Measurements from ENCODE around the gene ACOT13.
A peak's percentile ranks its signal among the peaks of the same experiment; 100 is the strongest.
"Not testable (repeated sequence)": the region's sequence is repeated elsewhere in the genome, so short reads cannot be mapped to it uniquely, and the experiment has no call there.

ACOT13 gene

DNA sequence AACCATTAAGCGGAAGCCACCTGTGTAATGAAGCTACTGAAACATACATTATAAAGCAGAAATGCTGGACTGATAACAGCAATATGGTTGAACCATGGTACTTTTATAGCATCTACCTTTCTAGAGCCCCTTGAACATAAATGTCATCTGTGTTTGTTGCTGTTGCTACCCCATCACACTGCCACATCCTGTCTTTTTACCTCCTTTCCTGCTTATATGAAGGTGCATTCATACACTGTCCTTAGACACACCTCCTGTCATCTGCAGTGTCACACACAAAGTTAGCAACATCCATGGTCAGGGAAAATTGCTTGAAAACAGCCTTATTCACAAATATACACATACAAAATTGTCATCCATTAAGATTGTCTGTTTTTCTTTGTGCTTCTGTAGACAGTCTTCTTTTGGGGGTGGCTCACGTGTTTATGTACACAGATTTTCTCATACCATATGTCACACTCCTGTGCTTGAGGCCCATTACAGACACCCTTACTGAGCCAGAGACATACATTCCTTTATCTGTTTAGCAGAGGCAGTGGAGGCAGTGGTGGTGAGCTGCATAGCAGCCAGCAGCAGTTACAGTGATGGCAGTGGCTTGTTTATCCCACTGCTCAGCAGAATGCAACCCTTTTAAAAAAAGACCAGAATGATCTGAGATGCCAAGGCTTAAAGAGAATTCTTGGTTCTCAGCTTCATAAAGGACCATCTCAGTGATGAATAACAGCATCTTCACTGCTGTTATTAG, 26.1 kb downstream of the ACOT13 start:
- DNase-seq (ENCODE audit: low spot score): no peak

DNA sequence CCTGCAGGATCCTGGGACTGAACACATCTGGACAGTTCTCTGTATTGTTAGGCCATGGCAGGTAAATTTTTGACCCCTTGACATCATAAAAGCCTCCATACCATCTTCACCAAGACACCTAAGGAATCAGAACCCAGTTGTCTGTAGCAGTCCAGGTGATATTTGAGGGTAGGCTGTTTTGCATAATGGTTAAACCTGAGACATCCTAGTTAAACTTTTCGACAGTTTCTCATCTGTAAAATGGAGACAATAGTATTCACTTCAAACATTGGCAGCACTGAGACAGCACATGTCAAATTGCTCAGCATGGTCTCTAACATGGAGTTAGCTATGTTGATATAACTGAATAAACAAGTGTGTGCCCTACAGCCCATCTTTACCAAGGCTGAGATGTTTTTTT, 27.3 kb downstream of the ACOT13 start:
- no peak for DNase-seq (ENCODE audit: low spot score)

DNA sequence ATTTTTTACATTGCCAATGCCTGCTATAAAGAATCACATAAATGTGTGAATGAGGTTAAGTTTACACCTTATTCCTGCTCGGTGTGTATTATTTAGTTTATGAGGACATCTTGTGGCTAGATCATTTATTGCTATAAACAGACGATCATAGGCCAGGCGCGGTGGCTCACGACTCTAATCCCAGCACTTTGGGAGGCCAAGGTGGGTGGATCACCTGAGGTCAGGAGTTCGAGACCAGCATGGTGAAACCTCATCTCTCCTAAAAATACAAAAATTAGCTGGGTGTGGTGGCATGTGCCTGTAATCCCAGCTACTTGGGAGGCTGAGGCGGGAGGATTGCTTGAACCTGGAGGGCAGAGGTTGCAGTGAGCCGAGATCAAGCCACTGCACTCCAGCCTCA, 28.8 kb downstream of the ACOT13 start:
- DNase-seq (ENCODE audit: low spot score): peak; percentile 73

DNA sequence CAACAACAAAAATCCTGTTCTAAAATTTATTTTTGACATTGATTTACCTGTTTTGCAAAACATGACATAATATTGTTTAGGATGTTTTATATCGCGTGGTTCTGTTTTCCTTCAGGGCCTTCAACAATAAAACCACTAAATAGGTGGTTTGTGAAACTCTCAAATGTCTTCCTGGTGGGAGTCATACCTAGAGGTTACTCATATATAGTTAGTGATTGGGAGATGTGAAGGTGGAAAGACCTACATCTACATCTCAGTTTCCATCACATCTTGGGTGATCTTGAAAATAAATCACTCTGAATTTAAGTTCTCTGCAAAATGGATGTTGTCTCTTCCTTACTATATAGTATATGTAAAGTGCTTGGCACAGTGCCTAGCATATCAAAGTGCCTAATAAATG, 29.2 kb downstream of the ACOT13 start:
- DNase-seq (ENCODE audit: low spot score): no peak

DNA sequence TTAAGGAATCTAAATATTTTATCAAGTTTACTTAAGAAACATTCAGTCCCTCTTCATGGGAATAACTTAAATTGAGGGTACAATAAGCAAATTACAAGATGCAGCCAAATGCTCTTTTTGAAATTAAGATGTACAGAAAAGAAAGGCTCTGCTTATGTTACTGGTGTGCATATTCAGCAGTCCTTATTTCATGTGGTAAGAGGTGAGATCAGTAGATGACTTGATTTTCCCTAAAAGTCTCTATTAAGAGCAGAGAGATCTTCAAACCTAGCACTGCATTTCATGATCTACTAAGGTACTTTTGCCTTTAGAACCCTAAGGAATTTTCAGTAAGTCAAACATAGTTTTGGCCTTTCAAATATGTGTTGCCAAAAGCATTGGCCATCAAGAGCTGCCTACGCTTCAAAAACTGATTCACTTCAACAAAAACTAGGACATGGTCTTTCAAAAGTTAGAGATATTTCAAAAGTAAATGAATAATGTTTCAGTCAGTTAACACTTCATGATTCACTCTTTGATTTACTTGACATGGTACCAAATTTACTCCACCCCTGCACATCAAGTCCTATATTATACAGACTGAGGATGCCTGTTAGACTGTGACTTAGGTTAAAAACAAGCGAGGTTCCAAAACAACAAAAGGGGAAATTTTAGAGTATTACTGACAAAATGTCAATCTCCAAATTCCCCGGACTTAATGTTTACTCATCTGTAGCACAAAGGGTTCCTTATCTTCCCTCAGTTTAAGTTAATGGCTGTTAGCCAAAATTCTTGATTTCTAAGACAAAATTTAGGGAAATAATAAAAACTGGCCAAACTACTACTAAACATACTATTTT, 32.9 kb downstream of the ACOT13 start:
- DNase-seq (ENCODE audit: low spot score): no peak

DNA sequence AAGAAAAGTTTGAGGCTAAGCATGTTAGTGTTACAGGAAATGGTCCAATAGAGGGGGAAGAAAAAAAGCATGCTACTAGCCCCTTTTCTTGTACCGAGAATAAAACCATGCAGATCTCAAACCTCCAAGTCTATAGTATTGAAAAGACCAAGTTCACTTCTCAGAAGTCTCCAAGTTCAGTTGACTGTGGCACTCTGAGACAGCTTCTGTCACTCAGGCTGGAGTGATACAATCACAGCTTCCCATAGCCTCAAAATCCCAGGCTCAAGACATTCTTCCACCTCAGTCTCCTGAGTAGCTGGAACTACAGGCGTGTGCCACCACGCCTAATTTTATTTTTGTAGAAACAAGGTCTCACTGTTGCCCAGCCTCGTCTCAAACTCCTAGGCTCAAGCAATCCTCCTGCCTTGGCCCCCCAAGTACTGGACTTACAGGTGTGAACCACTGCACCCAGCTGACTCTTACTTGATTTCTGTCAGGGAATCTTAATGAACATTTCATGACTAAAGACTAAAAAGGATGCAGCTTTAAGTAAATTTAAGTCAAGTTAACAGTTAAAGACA, 35.9 kb downstream of the ACOT13 start:
- no peak for DNase-seq (ENCODE audit: low spot score)

DNA sequence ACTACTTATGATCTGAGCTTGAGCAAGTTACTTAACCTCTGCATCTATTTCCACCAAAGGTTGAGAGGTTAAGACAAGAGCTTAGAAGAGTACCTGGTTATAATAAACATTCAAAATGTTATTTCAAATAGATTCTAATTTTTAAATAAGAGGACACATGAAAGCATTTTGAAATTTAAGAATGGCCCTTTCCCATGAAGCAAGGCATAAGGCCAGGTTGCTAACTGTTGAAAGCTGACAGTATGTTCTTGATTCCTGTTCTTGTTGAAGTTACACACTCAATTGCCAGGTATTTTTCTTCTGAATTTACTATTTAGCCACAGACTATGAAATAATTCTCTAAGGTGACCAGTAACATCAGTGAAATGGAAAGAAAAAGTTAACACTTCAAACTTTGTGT, 37.6 kb downstream of the ACOT13 start:
- no peak for DNase-seq (ENCODE audit: low spot score)

DNA sequence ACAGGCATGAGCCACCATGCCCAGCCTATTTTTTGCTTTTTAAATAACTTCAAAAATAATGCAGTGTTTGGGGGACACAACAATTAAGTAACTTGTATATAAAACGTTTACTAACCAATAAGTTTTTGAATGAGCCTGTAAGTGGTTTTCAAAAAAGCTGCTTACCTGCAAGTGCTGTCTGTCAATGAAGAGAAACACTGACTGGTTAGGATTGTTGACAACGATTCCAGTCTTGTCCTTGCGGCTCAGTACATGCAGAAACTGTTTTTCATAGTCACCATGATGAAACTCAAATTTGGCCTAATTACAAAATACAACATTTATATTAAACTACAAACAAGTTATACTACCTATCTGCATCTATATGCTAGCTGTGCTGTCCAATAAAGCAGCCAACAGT, 41.7 kb downstream of the ACOT13 start:
- no peak for DNase-seq (ENCODE audit: low spot score)

DNA sequence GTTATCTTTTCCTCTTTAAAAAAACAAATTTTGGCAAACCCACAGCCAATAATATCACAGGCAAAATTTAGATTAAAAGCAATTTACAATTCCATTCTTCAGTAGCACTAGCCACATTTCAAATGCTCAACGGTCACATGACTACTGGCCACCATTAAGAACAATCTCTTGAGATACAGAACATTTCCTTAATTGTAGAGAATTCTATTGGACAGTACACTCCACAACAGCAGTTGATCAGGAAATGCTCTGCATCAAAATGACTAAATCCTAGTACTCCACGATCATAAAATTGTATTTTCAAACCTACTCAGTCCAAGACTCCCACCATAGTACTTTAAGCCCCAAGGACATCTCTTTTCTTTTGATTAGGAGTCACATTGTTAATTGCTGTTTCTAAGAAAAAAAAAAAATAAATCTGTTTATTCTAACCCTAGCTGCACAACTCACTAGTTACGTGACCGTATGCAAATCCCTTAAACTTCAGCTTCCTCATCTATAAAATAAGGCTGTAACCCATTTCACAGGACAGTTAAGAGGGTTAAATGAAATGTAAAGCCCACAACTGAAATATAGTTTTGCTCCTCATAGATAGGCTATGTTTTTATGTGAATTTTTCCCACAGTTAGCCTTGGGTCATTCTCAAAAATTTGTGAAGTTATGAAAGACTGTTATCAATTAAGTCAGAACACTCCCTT, 42.3 kb downstream of the ACOT13 start:
- no peak for DNase-seq (ENCODE audit: low spot score)

DNA sequence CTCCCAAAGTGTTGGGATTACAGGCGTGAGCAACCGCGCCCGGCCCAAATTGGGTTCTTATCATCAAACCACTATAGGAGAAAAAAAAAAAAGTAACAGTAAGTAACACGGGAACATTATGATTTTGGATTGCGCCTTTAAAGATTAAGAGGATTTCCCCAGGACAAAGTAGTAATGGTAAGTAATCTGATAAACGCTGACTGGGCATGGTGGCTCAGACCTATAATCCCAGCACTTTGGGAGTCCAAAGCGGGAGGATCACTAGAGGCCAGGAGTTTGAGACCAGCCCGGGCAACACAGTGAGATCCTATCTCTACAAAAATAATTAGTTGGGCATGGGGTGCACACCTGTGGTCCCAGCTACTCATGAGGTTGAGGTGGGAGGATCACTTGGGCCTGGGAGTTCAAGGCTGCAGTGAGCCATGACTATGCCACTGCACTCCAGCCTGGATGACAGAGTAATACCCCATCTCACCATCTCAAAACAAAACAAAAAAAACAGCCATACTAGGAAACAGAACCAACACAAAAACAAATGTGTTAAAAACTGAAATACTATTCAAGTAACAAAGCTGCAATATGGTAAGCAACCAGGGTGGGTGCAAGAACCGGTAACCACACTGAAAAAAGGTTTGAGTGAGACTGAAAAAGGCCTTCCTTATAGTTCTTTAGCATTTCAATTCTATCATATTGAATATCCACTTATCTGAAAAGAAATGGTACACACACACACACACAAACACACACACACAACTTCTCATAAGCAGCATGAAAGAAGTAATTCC, 43.8 kb downstream of the ACOT13 start:
- DNase-seq (ENCODE audit: low spot score): no peak

DNA sequence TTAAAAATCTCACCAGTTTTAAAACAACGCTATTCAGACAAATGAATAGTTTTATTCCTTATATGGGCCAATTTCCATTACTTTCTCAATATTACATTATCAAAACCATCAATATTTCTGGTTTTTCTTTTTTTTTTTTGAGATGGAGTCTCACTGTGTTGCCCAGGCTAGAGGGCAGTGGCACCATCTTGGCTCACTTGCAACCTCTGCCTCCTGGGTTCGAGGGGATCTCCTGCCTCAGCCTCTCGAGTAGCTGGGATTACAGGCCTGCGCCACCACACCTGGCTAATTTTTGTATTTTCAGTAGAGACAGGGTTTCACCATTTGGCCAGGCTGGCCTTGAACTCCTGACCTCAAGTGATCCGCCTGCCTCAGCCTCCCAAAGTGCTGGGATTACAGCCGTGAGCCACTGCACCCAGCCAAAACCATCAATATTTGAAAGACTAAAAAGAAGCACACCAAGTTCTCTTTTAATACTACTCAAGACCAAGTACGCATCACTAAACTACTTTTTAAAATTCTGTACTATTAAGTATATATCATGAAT, 49.8 kb downstream of the ACOT13 start:
- not testable (repeated sequence) for DNase-seq (ENCODE audit: low spot score)

DNA sequence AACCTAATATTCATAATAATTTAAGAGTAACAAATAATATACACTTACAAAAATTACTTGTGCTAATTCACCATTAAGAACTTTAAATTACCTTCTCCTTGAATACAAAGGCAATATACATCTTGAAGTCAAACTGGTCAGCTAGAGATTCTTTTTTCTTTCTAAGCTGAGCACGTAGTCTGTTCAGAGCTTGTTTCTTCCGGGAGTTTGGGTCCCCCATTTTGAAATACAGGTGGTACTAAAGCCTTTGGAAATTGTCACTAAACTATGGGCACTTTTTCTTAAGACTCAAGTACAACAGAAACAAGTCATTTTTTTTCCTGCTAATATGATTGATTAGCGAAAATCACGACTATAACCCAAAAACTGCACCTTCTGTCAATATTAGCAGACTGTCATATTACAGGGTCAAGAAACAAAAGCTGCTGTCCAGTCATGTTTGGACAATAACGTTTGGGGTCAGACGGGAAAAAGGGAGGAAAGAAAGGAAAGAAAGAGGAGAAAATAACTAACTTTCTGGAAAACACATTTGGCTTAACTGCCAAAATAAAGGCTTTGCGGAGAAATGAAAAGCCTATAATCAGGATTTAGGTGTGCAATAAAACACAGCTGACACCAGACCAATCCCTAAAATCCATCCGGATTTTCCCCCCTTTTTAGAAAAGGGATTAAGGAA, 51.7 kb downstream of the ACOT13 start:
- peak; percentile 54 for DNase-seq (ENCODE audit: low spot score)

DNA sequence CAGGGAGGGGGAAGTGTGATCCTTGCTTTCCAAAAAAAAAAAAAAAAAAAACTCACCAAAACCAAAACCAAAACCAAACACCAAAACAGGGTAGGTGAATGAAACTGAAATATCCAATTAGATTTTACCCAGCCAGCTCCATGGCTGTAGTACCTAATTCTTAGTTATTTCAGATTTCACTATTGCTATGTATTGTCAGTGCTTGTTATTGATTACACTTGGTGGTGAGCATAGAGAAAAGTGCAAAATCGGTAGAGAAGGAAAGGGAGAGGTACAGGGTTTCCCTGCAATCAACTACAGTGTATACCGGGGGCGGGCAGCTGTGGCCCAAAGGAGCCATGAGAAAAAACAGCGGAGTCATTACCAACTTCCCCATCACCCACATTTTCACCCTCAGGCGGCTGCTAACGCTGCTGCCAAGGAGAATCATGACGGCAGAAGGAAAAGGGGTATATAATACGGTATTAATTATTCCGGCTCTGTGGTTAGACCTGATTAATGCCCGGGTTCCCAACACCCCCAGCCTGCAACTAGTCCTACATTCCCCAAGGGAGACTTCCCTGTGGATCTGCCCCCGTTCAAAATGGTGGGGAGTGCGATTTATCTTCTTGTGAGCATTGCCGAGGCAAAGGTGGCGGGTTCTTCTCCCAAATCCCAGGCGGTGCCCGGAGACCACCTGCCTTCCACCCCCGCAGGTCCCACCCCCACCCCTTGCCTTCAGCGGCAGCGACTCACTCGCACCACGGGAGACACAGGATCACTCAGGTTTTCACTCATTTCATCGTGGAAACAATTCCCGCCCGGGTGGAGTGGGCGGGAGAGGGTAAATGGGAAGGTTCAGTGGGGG, 52.5 kb downstream of the ACOT13 start, which contains the start of gene C6orf62:
C6orf62 (minus strand) TSS at position 30 of the 847 bp plus-strand sequence. CDS start 486 bp downstream, outside the sequence.
- peak; percentile 66 for DNase-seq (ENCODE audit: low spot score)

DNA sequence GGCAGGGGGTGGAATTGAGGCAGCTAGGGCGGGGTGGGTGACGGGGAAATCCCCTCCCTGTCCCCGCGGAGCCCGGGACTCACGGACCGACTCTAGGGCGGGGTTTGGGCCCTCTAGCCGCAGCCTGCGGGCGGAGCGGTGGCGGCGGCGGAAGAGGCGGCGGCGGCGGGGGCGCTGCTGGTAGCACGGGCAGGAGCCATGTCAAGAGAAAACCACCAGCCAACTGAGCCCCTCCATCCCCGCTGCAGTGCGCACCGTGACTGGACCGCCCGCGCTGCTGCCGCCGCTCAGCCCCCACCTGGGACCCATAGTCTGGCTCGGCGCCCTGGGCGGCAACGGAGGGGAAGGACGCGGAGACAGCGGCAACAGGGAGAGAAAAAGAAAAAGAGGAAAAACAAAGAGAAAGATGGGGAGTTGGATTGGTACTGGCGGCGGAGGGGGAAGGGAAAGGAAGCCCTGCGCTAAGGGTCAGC, 53.3 kb downstream of the ACOT13 start:
- DNase-seq (ENCODE audit: low spot score): peak; percentile 58

DNA sequence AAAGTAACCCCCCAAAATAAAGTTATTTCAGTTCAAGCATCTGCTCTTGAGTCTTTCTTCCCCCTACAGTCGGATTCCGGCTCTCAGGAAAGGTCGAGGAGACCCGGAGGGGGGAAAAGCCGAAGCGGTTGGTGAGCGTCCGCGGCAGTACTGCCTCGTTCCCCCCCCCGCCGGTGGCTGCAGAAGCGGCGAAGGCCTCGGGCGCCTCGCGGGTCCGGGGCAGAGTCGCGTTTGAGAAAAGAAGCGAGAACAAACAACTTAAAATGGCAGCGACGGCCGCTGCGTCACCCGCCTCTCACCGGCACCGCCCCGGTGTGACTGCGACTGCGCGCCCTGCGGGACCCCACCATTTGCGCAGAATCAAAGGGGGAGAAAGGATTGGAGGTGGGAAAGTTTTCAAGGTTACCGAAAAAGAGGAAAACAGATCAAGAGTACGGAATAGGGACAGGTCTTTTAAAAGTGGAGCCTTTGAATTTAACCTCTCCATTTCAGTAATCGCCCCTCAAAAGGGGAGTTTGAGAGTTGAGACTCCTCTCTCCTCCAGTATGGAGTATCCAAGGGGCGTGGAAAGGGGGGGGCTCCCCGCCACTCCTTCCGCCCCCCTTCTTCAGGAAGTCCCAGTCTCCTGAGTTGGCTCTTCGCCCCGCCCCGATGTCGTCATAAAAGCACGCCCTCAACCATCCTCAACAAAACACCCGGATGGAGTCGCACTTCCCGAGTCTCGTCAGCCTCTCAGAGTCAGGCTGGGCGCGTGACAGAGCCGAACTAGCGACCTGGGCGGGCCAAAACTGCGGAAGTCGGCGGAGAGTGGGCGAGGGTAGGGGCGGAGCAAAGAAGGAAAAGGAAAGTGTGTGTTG, 54.0 kb downstream of the ACOT13 start:
- DNase-seq (ENCODE audit: low spot score): peak; percentile 99

DNA sequence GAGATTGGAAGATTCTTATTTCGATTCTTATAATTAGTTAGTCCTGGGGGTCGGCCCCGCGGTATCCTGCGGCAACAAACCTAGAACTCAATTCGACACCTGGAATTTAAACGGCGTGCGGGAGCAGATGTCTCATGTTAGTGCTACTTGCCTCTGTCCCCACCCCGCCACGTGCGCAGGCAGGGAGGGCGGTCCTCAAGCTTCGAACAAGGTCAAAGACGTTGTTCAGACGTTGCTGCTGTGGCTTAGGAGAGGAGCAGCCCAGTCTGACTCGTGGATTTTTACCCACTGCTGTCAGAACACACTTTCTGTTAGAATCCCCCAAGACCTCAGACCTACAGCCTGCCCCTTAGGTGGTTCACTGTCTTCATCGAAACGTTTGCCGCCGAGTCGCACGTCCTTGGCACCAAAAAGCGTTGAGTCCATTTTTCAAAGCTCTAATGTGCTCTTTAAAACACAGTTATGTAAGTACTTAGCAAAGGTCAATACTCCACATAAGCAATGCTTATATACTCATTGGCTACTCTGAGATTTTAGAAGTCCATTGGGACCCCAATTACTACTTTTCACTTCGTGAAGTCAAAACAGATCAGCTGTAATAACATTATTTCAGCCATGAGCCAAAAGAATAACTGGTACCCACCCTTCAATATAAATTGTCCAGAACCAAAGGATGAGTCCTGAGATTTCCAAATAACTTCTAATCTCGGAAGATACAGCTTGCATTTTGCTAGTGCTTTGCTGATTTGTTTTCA, 54.8 kb downstream of the ACOT13 start:
- DNase-seq (ENCODE audit: low spot score): no peak

DNA sequence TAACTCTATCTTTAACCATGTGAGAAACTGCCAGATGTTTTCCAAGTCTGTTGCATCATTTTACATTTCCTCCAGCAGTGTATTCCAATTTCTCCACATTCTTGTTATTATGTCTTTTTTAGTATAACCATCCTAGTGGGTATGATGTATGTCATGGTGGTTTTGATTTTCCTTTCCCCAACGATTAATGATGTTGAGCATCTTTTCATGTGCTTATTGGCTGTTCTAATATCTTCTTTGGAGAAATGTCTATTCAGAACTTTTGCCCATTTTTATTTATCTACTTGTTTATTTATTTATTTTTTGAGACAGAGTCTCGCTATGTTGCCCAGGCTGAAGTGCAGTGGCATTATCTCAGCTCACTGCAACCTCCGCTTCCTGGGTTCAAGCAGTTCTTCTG, 56.4 kb downstream of the ACOT13 start:
- DNase-seq (ENCODE audit: low spot score): no peak

DNA sequence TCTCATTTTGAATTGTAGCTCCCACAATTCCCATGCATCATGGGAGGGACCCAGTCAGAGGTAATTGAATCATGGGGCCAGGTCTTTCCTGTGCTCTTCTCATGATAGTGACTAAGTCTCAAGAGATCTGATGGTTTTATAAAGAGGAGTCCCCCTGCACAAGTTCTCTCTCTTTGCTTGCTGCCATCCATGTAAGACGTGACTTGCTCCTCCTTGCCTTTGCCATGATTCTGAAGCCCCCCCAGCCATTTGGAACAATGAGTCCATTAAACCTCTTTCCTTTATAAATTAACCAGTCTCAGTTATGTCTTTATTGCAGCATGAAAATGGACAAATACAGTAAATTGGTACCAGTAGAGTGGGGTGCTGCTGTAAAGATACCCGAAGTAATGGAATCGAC, 63.8 kb downstream of the ACOT13 start:
- not testable (repeated sequence) for DNase-seq (ENCODE audit: low spot score)
